GM12878 (cell line): ENCODE results near the gene RNF220. TPM values are rescaled to one million over a fixed set of nuclear protein-coding genes. Genes with fewer than 3 reads are reported as not detected.

Experiments
- ATF2 ChIP-seq: IDR thresholded peaks from 2 replicates; pipeline ENCODE4 v1.6.1; 2012; ENCODE audit warnings: low read length, inconsistent platforms
- BCLAF1 ChIP-seq: fragments of 450-650 bp; IDR thresholded peaks from 2 replicates; pipeline ENCODE4 v1.6.1; 2017; ENCODE audit warnings: antibody characterized with exemption, mild to moderate bottlenecking, moderate library complexity
- CREM ChIP-seq: IDR thresholded peaks from 2 replicates; pipeline ENCODE4 v1.6.1; 2014; ENCODE audit warnings: antibody characterized with exemption, low read depth
- ETV6 ChIP-seq, 2 experiments: fragments of 450-650 bp in 1 of 2; IDR thresholded peaks in 1 of 2; conservative IDR thresholded peaks in 1 of 2; 2 replicates each; pipeline ENCODE4 v1.6.1; 2014; ENCODE audit warnings: antibody characterized with exemption in 1 of 2, borderline replicate concordance in 1 of 2, low read depth in 1 of 2, mild to moderate bottlenecking in 1 of 2, moderate library complexity in 1 of 2
- HCFC1 ChIP-seq: fragments of 150-350 bp; IDR thresholded peaks from 2 replicates; pipeline ENCODE4 v1.6.1; 2014; ENCODE audit warnings: low read length
- IRF4 ChIP-seq: IDR thresholded peaks from 2 replicates; pipeline ENCODE4 v1.6.1; 2011; ENCODE audit warnings: low read depth, low read length
- JUNB ChIP-seq: IDR thresholded peaks from 2 replicates; pipeline ENCODE4 v1.6.1; 2016; ENCODE audit warnings: antibody characterized with exemption, mild to moderate bottlenecking
- LARP7 ChIP-seq: fragments of 450-650 bp; IDR thresholded peaks from 2 replicates; pipeline ENCODE4 v1.6.1; 2017; ENCODE audit warnings: mild to moderate bottlenecking
- NBN ChIP-seq: fragments of 450-650 bp; IDR thresholded peaks from 2 replicates; pipeline ENCODE4 v1.6.1; 2016
- NR2C2 ChIP-seq: IDR thresholded peaks from 2 replicates; pipeline ENCODE4 v1.6.1; 2011; ENCODE audit warnings: borderline replicate concordance, low read depth; ENCODE audit not compliant: control insufficient read depth, insufficient read length
- PAX8 ChIP-seq: fragments of 450-650 bp; IDR thresholded peaks from 2 replicates; pipeline ENCODE4 v1.6.1; 2017; ENCODE audit warnings: mild to moderate bottlenecking, moderate library complexity
- RB1 ChIP-seq: fragments of 450-650 bp; formaldehyde crosslinking; IDR thresholded peaks from 2 replicates; pipeline ENCODE4 v1.6.1; 2017; ENCODE audit warnings: mild to moderate bottlenecking, borderline replicate concordance
- REST ChIP-seq: IDR thresholded peaks from 2 replicates; pipeline ENCODE4 v1.6.1; 2012; ENCODE audit warnings: mild to moderate bottlenecking, low read depth, low read length
- RFX5 ChIP-seq: IDR thresholded peaks from 2 replicates; pipeline ENCODE4 v1.6.1; 2011; ENCODE audit warnings: low read depth, low read length, improper control_type of control experiment
- RUNX3 ChIP-seq: IDR thresholded peaks from 2 replicates; pipeline ENCODE4 v1.6.1; 2012; ENCODE audit warnings: low read length, inconsistent platforms
- SIN3A ChIP-seq: IDR thresholded peaks from 2 replicates; pipeline ENCODE4 v1.6.1; 2012; ENCODE audit warnings: low read depth, low read length, improper control_type of control experiment
- SIX5 ChIP-seq: IDR thresholded peaks from 2 replicates; pipeline ENCODE4 v1.6.1; 2011; ENCODE audit warnings: mild to moderate bottlenecking, low read depth, low read length, moderate library complexity; ENCODE audit not compliant: severe bottlenecking
- SREBF1 ChIP-seq: IDR thresholded peaks from 2 replicates; pipeline ENCODE4 v1.6.1; 2012; ENCODE audit warnings: mild to moderate bottlenecking, low read length
- TARDBP ChIP-seq: IDR thresholded peaks from 2 replicates; pipeline ENCODE4 v1.6.1; 2016; ENCODE audit warnings: borderline replicate concordance
- polyA plus RNA-seq, 11 experiments: library from polyadenylated mRNA; depleted of rRNA in 4 of 11; unstranded in 6 of 11; stranded (reverse) in 5 of 11; fragments of >200 nt; fragmentation: Nextera tagmentation in 4 of 11; fragmentation: Illumina TruSeq in 1 of 11; extraction: Ambion mirVana in 4 of 11; extraction: Trizol in 1 of 11; gene quantifications; 1 replicate in 1 of 11; 2 replicates in 10 of 11; pipeline versions ENCODE4 v1.2.1 to v1.2.3, GENCODE V29; 2011 to 2016; ENCODE audit warnings: inconsistent platforms in 2 of 11, missing spikeins in 2 of 11, low read depth in 1 of 11
- total RNA-seq, 4 experiments: library from RNA; depleted of rRNA in 3 of 4; stranded (reverse); fragments of >200 nt in 3 of 4; fragmentation: Illumina TruSeq in 1 of 4; extraction: Trizol in 1 of 4; gene quantifications; 2 replicates each; pipeline versions ENCODE4 v1.2.1 to v1.2.3, GENCODE V29; 2013 to 2021

Gene RNF220
- total and polyA plus RNA-seq, 10 of the 15 experiments (the other 5 are each of a cell fraction or from before 2014, with no cell fraction given), result 4.6 to 84.1 (median 53.7) TPM

- TF ChIP-seq BCLAF1 (no peak), PAX8 (no peak), REST (0 out of 2 replicates have a peak, but pooled peaks have one; percentile 56), HCFC1 (no peak), JUNB (peak; percentile 70), IRF4 (peak; percentile 49; the same call in 1 of the 2 replicates), LARP7 (no peak), SREBF1 (no peak), SIN3A (no peak), TARDBP (no peak), ATF2 (0 out of 2 replicates have a peak, but pooled peaks have one; percentile 28), RFX5 (no peak), RB1 (no peak), NBN (no peak), ETV6 (conservative IDR thresholded peaks at IDR 0.05 in 1 of 2, IDR thresholded peaks at IDR 0.05 in 1 of 2; ENCODE audit: borderline replicate concordance in 1 of 2, low read depth in 1 of 2) (no peak), SIX5 (no peak), CREM (no peak), RUNX3 (peak; percentile 37), NR2C2 (no peak)
Measured at GRCh38 chr1:44531785-44532566, 126.9 kb downstream of the RNF220 start (continued).
